AG04450 (cell line): ENCODE results near the gene ISG15. TPM values are rescaled to one million over a fixed set of nuclear protein-coding genes. Genes with fewer than 3 reads are reported as not detected.

ENCODE experiments used
- CTCF ChIA-PET: fragments of 300-600, 350-600 bp; formaldehyde crosslinking; extraction: SDS; loops from one replicate; lab custom pipeline; 2022; ENCODE audit warnings: antibody characterized with exemption, inconsistent platforms; lab: Charles Lee
- POLR2A ChIA-PET: fragments of 350-600 bp; formaldehyde crosslinking; extraction: SDS; loops from one replicate; lab custom pipeline; 2021; ENCODE audit warnings: antibody characterized with exemption, inconsistent platforms; lab: Yijun Ruan, JAX
- DNase-seq: peaks from one replicate; pipeline ENCODE4 v3.0.0-alpha.2; 2011; ENCODE audit warnings: low read depth, low spot score
- H3K27ac ChIP-seq: one replicate; pipeline ENCODE4 v1.5.1; 2012; ENCODE audit warnings: low read depth, low read length, control low read depth
- H3K27me3 ChIP-seq: one replicate; pipeline ENCODE4 v1.6.0; 2012; ENCODE audit warnings: low read length; ENCODE audit not compliant: control insufficient read depth, insufficient read depth
- H3K4me3 ChIP-seq: 2 replicates; pipeline ENCODE4 v1.5.1; 2011; ENCODE audit warnings: mild to moderate bottlenecking, low read depth, low read length, control low read depth
- H3K9me3 ChIP-seq: 2 replicates; pipeline ENCODE4 v1.5.1; 2012; ENCODE audit warnings: low read length; ENCODE audit not compliant: control insufficient read depth, insufficient read depth
- polyA plus RNA-seq: library from polyadenylated mRNA; depleted of rRNA; stranded (reverse); fragments of >200 nt; gene quantifications from 2 replicates; pipeline ENCODE4 v1.2.3, GENCODE V29; 2011
- TF ChIP-seq, protein P1 (sequence below): IDR thresholded peaks from 2 replicates; pipeline ENCODE4 v1.5.1; 2011; ENCODE audit warnings: low read depth, low read length, control low read depth, inconsistent platforms

Gene ISG15
- polyA plus RNA-seq, 1 experiment, result 22.4 TPM

- peaks cover 9% of the 10 kb centered on the region; the same call in 1 of the 2 replicates for H3K9me3 ChIP-seq
These were observed 33.1 kb upstream of the ISG15 start for GRCh38 chr1:980137-980571.

GRCh38 chr1:980602-981395 lies 32.5 kb upstream of the ISG15 start:
- TF ChIP-seq, protein P1, sequence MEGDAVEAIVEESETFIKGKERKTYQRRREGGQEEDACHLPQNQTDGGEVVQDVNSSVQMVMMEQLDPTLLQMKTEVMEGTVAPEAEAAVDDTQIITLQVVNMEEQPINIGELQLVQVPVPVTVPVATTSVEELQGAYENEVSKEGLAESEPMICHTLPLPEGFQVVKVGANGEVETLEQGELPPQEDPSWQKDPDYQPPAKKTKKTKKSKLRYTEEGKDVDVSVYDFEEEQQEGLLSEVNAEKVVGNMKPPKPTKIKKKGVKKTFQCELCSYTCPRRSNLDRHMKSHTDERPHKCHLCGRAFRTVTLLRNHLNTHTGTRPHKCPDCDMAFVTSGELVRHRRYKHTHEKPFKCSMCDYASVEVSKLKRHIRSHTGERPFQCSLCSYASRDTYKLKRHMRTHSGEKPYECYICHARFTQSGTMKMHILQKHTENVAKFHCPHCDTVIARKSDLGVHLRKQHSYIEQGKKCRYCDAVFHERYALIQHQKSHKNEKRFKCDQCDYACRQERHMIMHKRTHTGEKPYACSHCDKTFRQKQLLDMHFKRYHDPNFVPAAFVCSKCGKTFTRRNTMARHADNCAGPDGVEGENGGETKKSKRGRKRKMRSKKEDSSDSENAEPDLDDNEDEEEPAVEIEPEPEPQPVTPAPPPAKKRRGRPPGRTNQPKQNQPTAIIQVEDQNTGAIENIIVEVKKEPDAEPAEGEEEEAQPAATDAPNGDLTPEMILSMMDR, result no peak
- POLR2A ChIA-PET, result no interaction called here
- Histone ChIP-seq H3K4me3 (no peak overlapping the region), H3K27ac (no peak overlapping the region), H3K27me3 (peaks cover 35% of the 10 kb centered on the region), H3K9me3 (peaks cover 9% of the 10 kb centered on the region; the same call in 1 of the 2 replicates)
- CTCF ChIA-PET, result interaction anchor here (0.8 to 1.3 kb wide), 3 partner anchors 21 to 83 kb away, joined by 3 to 8 read pairs (median 4); no protein-coding TSS in a partner anchor
- DNase-seq, result no peak

More at GRCh38 chr1:980137-980571, 33.1 kb upstream of the ISG15 start:
- ChIA-PET CTCF (interaction anchor here (0.8 to 1.3 kb wide), 3 partner anchors 22 to 84 kb away, joined by 3 to 8 read pairs (median 4); no protein-coding TSS in a partner anchor), POLR2A (no interaction called here)
- Histone ChIP-seq H3K27me3 (peaks cover 35% of the 10 kb centered on the region), H3K4me3 (no peak overlapping the region), H3K27ac (no peak overlapping the region)
- TF ChIP-seq, protein P1, result no peak
- DNase-seq, result no peak

- peaks cover 9% of the 10 kb centered on the region; the same call in 1 of the 2 replicates for H3K9me3 ChIP-seq
- CTCF ChIA-PET, result interaction anchor here (1.3 kb wide), 1 partner anchor 83 kb away, joined by 4 read pairs; no protein-coding TSS in a partner anchor
- POLR2A ChIA-PET, result no interaction called here
- H3K27ac ChIP-seq, result no peak overlapping the region
- no peak overlapping the region for H3K4me3 ChIP-seq
- no peak for DNase-seq
- peaks cover 35% of the 10 kb centered on the region for H3K27me3 ChIP-seq
- TF ChIP-seq, protein P1, result no peak
These were observed 31.8 kb upstream of the ISG15 start for GRCh38 chr1:981491-981954.

GRCh38 chr1:981955-982558 lies 31.2 kb upstream of the ISG15 start, which contains the start of gene PERM1:
TSS of gene PERM1 (minus strand) at chr1:982093. CDS start at chr1:981029, 1,064 bp downstream.
- DNase-seq, result no peak
- POLR2A ChIA-PET, result no interaction called here

More at GRCh38 chr1:981955-982558, 31.2 kb upstream of the ISG15 start, which contains the start of gene PERM1:
- TF ChIP-seq, protein P1, result no peak
- Histone ChIP-seq H3K27ac (no peak within 1 kb of the TSS), H3K9me3 (peaks cover 9% of the 10 kb centered on the region; the same call in 1 of the 2 replicates), H3K4me3 (no peak within 1 kb of the TSS), H3K27me3 (peaks cover 35% of the 10 kb centered on the region)
- CTCF ChIA-PET, result interaction anchor here (1.1 to 1.9 kb wide), 4 partner anchors 20 to 140 kb away, joined by 3 to 13 read pairs (median 4); no protein-coding TSS in a partner anchor
